Smooth muscle cell of the brain vasculature (primary cell): ENCODE results near the gene SULT4A1.
"Not testable (repeated sequence)": the region's sequence is repeated elsewhere in the genome, so short reads cannot be mapped to it uniquely, and the experiment has no call there.

Experiments
- DNase-seq: peaks from one replicate; pipeline ENCODE4 v3.0.0-alpha.2; 2012; ENCODE audit warnings: low read depth, low spot score

The SULT4A1 gene

GRCh38 chr22:43886231-43886630, 23.9 kb upstream of the SULT4A1 start:
- DNase-seq: no peak

DNA sequence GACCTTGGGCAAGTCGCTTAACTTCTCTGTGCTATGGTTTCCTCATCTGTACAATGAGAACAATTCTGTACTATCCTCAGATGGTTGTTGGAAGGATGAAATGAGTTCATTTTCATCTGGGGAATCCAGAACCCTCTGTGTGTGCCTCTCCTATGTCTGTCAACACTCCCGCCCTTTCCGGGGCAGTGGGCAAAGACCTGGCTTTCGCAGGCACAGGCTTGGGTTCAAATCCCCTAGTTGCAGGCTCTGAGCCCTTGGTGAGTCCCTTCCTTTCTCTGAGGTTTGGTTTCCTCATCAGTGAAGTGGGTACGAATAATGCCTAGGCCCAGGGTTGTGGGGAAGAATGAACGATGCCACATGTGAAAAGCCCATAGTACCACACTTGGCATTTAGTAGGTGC, 23.5 kb upstream of the SULT4A1 start:
- no peak for DNase-seq

DNA sequence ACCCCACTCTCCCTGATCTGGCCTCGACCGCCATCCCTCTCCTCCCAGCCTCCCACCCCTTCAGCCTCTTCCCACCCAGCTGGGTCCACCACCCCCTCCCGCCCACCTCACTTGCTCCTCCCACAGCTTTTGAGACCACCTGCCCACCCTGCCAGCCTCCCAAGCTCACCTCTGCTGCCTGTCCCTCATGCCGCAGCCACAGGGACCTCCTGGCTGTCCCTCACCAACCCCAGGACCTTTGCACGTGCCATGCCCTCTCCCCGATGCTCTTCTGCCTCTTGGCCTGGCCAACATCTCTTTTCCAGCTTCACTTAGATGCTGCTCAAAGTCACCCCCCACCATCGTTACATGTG, 23.0 kb upstream of the SULT4A1 start:
- DNase-seq: no peak

- no peak for DNase-seq
These were observed 22.4 kb upstream of the SULT4A1 start for GRCh38 chr22:43884600-43885318.

DNA sequence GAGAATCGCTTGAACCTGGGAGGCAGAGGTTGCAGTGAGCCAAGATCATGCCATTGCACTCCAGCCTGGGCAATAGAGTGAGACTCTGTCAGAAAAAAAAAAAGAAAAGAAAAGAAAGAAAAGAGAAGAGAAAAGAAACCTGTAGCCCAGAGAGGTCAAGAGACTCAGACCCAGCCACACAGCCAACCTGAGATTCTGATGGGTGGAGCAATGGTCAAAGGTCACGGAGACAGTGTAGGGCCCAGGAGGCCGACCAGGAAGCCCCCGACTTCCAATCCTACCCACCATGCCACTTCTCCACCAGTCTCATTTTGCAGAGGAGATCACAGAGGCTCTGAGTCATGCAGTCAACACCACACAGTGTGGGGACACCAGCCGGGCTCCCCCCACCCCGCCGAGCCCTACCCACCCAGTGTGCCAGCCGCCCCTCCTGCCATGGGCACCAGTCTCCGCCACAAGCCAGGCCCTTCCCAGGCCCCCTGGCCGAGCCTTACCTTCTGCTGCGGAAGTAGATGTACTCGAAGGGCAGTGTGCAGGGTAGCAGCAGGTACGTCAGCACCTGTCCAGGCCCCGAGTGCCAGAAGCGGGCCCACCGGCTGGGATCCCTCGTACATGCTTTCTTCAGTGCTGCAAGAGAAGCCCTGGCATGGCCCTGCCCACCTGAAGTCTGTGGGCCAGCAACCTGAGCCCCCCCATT, 21.6 kb upstream of the SULT4A1 start:
- DNase-seq: no peak

GRCh38 chr22:43883012-43883661, 20.8 kb upstream of the SULT4A1 start:
- no peak for DNase-seq

DNA sequence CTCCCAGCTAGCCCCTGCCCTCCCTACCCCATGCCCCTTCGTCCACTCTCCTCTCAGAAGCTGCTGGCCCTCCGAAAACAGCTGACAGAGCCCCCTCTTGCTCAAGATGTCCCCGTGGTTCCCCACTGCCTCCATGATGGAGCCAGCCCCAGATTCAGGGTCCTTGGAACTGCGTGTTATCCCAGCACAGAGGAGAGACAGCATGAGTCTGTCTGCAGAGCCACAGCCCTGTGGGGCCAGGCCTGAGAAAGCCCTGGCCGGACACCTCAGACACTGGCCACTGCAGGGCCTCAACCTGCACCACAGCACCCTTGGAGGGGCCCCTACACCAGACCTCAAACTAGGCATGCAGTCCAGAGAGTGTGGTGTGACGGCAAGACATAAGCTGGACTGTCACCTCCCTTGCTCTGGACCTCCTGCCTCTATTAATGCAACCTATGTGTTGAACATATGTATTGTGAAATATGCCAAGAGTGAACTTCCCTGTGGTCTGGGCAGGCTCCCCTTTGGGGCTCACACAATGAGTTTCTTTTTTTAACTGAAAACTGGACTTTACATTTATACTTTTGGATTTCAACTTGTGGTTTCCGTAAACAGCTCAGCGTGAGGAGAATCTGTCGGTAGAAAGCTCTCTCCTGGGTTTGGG, 19.9 kb upstream of the SULT4A1 start:
- no peak for DNase-seq

- DNase-seq: no peak
These were observed 19.1 kb upstream of the SULT4A1 start for GRCh38 chr22:43881091-43882061.

- no peak for DNase-seq
These were observed 18.3 kb upstream of the SULT4A1 start for GRCh38 chr22:43880541-43880991.

DNA sequence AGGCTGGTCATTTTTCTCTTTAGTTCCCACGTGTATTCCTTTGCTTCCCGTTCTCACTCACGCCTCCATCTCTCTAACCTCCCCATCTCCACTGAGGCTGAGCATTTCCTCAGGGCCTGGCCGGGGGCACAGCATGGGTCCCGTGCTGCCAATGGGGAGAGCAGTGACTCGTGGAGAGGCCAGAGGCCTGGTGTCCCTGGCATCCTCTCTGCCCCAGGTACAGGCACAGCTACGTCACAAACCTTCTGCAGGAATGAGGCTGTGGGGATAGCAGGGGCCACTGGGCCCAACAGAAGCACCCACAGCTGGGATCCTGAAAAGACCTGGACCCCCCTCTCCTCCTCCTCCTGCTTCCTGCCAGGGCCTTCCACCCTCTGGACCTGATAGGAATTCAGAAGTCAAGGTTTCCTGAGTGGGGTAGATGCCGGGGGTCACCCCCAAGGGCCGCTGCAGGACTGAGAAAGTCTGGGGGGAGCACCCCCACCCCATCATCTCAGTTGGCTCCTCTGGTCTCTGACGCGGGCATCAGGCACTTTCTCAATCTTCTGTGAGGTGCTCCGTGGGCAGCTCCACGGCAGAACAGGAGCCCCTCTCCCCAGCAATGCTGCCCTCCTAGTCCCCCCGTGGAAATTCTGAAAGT, 17.7 kb upstream of the SULT4A1 start:
- DNase-seq: no peak

- no peak for DNase-seq
These were observed 16.7 kb upstream of the SULT4A1 start for GRCh38 chr22:43878831-43879550.

DNA sequence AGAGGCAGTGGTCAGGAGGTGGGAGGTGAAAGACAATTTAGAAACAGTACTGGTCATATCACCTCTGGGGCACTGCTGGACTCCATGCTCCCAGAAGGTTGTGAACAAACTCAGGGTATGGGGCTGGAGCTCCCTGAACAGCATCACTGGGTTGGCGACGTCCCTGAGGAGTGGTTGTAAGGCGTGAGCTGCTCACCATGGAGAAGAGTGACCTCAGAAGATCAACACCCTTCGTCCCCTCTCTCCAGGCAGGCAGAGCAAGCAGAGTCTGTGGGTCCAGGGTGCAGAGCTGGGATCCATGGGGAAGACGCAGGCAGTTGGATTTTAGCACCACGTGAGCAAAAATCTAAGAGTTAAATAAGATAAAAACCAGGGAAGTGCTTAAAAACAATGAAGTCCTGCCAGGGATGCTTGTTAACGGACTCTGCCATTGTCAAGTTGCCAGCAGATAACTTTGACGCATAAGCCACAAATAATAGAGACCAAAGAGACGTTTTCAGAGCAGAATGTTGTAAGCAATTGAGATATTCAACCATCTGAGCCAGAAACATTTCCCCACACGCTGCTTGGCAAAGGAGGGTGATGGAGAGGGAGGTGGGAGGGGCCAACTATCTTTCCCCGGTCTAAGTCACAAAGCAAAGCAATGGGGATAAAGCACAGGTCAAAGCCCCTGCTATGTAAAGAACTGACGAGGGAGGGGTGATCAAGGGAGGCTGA, 15.9 kb upstream of the SULT4A1 start:
- no peak for DNase-seq

DNA sequence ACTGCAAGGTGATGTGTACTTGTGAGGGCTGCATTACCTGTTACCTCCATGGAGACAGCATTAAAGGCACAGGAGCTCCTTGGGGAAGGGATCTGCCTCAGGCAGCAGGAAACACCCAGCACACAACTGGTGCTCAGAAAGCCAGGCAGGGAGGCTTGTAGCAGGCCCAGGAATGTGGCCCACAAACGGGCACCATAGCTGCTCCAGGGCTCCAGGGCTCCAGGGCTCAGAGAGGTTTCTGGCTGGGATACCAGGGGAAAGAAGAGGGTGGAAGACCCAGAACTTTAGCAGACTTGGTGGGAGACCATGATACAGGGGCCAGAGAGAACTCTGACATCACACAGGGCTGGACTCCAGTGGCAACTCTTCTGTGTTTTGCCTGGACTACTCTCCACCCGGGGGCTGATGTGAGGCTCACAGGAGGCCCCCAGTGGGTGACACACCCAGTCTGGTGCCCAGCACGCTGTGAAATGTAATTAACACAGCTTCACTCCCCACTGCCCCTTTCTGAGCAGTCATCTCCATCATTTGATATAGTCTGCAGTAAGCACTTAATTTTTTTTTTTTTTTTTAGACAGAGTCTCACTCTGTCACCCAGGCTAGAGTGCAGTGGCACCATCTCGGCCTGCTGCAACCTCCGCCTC, 14.7 kb upstream of the SULT4A1 start:
- DNase-seq: no peak

- DNase-seq: no peak
These were observed 7.5 kb upstream of the SULT4A1 start for GRCh38 chr22:43869799-43870198.

DNA sequence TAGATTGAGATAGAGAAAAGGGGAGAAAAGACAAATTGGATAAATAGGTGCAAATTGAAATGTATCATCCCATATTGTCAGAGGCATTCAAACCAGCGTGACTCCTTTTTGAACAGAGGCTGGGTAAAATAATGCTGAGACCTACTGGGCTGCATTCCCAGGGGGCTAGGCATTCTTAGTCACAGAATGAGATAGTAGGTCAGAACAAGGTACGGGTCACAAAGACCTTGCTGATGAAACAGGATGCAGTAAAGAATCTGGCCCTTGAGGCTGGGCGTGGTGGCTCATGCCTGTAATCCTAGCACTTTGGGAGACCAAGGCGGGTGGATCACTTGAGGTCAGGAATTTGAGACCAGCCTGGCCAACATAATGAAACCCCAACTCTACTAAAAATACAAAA, 6.7 kb upstream of the SULT4A1 start:
- DNase-seq: not testable (repeated sequence)

DNA sequence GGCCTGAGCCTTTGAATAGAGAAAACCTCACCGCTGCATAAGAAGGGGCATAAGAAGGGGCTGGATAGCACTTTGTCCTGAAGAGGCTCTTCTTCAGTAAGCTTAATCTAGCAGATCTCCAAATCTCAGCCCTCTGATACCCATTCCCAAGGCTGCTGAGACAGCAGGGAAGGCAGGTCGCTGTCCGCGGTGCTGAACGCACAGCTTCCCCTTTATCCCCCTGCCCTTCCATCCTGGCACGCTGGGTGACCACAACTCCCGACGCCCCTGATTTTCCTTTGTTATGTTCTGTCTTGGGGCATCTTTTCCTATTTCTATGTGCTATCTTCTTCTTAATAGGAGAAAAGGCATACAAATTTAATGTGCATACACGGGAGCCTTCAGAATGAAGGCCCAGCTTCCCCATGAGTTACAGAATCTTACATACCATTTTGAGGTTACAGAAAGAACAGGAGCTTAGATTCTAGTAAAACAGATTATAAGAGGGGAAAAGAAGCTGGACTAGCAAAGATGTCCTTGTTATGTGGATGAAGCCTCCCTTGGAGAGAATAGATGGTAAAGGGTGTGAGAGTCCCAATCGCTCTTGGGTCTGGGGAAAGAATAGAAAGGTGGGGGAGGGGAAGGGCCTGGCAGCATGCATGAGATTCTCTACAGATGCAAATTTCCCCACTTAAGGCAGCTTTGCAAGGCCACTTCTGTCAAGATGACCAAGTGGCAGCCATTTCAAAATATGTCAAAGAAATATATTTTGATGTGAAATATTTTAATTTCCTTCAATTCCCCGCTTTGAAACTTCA, 5.7 kb upstream of the SULT4A1 start:
- peak; percentile 37 for DNase-seq

DNA sequence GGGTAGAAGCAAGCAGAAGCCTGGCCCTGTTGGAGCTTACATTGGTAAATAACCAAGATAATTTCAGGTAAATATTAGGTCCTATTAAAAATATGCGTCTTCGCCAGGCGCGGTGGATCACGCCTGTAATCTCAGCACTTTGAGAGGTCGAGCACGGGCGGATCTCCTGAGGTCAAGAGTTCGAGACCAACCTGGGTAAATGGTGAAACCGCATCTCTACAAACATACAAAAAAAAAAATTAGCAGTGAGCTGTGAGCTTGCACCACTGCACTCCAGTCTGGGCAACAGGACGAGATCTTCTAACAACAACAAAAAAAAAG, 529 bp upstream of the SULT4A1 start:
- no peak for DNase-seq

GRCh38 chr22:43861529-43861928, 784 bp downstream of the SULT4A1 start:
- no peak for DNase-seq
